BLaER1 (cell line): ENCODE data around the gene DNAJB8.
A peak's percentile ranks its signal among the peaks of the same experiment; 100 is the strongest.

Source experiments
- H3K27ac ChIP-seq: shearing (Covaris generic); formaldehyde crosslinking; 2 replicates; pipeline ENCODE4 v1.8.1; 2022
- H3K27me3 ChIP-seq: shearing (Covaris generic); formaldehyde crosslinking; 2 replicates; pipeline ENCODE4 v1.8.1; 2022
- H3K36me3 ChIP-seq: shearing (Covaris generic); formaldehyde crosslinking; 2 replicates; pipeline ENCODE4 v1.8.1; 2022
- H3K4me1 ChIP-seq: shearing (Covaris generic); formaldehyde crosslinking; 2 replicates; pipeline ENCODE4 v1.8.1; 2022
- H3K4me2 ChIP-seq: shearing (Covaris generic); formaldehyde crosslinking; 2 replicates; pipeline ENCODE4 v1.8.1; 2022
- H3K4me3 ChIP-seq: shearing (Covaris generic); formaldehyde crosslinking; 2 replicates; pipeline ENCODE4 v1.8.1; 2022
- H3K9ac ChIP-seq: shearing (Covaris generic); formaldehyde crosslinking; 2 replicates; pipeline ENCODE4 v1.8.1; 2022
- H3K9me3 ChIP-seq: shearing (Covaris generic); formaldehyde crosslinking; 2 replicates; pipeline ENCODE4 v1.8.1; 2022
- H4K20me1 ChIP-seq: shearing (Covaris generic); formaldehyde crosslinking; 2 replicates; pipeline ENCODE4 v1.8.1; 2022
- Cebpa-rat ChIP-seq: shearing (Covaris generic); IDR thresholded peaks from 2 replicates; pipeline ENCODE4 v1.8.1; 2022

DNAJB8 gene

DNA sequence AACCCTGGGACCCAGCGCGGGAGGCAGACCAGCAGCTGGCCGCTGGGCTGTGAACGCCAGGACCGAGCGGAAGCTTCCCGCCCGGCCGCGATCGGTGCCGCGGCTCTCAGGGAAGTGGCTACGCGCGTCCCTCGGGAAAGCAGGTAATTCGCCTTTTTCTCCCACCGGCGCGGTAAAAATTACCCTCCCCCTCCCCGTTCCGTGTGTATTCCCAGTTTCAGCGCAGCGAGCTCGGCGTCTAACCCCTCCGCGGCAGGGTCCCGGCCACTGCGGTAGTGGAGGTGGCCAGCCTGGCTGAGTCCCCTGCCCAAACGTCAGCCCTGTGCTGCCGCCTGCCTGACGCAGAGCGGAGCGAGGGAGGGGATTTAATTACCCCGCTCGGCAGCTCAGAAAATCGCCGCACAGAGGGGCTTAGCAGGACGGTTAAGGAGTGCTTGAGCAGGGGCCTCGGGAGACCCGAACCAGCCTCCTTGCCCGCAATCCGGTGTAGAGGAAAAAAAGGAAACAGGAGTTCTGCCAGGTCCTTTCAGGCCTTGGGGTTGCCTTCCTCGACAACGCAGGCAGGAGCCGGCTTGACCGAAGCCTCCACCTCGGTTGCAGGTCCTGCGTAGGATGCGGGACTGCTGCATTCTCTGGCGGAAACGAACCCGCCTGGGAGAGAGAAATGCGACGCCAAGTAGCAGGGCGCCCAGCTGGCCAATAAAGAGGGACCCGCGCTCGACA, 23.4 kb upstream of the DNAJB8 start:
- no peaks in the 10 kb centered on the region for H3K36me3 ChIP-seq
- H3K4me1 ChIP-seq, result peaks cover 45% of the 10 kb centered on the region
- no peak for TF ChIP-seq Cebpa-rat
- H3K9me3 ChIP-seq, result no peaks in the 10 kb centered on the region
- H3K4me3 ChIP-seq, result peak overlapping the region; percentile 58
- H4K20me1 ChIP-seq, result peaks cover 99% of the 10 kb centered on the region
- peaks cover 100% of the 10 kb centered on the region for H3K27me3 ChIP-seq
- peak overlapping the region; percentile 71 for H3K4me2 ChIP-seq
- no peak overlapping the region for H3K27ac ChIP-seq
- no peak overlapping the region for H3K9ac ChIP-seq

DNA sequence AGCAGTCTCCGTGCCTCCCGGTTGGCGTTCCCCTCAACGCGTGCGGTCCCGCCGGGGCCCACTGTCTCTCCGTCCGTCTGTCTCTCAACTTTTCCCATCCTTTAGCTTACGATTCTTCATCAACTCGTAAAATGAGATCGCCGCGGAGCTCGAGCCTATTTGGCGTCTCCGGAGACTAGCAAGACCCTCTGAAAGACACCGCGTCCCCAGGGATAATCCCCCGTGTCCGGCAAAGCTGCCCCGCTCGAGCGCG, 22.9 kb upstream of the DNAJB8 start:
- H3K4me1 ChIP-seq, result peaks cover 50% of the 10 kb centered on the region
- H3K9me3 ChIP-seq, result no peaks in the 10 kb centered on the region
- no peaks in the 10 kb centered on the region for H3K36me3 ChIP-seq
- no peak overlapping the region for H3K9ac ChIP-seq
- TF ChIP-seq Cebpa-rat, result no peak
- H3K4me3 ChIP-seq, result peak overlapping the region; percentile 58
- H4K20me1 ChIP-seq, result peaks cover 100% of the 10 kb centered on the region
- peak overlapping the region; percentile 71 for H3K4me2 ChIP-seq
- H3K27ac ChIP-seq, result no peak overlapping the region
- H3K27me3 ChIP-seq, result peaks cover 100% of the 10 kb centered on the region

DNA sequence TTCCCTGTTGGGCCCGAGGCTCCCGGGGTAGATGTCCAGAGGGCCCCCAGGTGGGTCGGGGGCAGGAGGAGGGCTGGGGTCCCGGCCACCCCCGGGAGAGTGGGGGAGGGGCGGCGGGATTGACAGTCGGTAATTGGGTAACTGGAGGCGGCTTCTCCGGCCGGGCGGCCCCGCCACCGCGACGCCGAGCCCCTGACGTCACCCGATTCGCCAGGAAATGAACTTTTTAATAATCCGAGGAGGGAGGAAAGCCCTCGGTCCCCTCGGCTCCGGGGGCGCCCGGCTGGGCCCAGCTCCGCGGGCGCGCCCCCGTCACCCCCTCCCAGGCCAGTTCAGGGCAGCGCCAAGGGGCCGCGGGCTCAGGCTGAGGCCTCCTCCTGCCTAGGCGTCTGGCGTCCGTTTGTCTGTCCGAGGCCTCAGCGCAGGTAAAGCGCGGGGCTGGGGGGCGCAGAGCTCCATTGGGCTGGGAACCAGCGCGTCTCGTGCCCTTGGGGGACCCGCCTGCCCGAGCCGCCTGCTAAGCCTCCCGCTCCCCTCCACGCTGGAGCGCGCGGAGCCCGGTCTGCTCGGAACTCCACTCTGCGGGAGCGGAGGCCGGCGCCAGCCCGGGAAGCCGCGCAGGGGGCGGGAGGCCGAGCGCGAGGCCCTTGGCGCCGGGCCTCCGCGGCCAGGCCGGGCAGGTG, 22.4 kb upstream of the DNAJB8 start:
- Histone ChIP-seq H3K4me2 (peak overlapping the region; percentile 71), H3K36me3 (no peaks in the 10 kb centered on the region), H3K4me3 (peak overlapping the region; percentile 58), H3K9me3 (no peaks in the 10 kb centered on the region), H3K27ac (no peak overlapping the region), H3K27me3 (peaks cover 100% of the 10 kb centered on the region), H4K20me1 (peaks cover 100% of the 10 kb centered on the region), H3K9ac (no peak overlapping the region), H3K4me1 (peaks cover 53% of the 10 kb centered on the region)
- TF ChIP-seq Cebpa-rat, result no peak

DNA sequence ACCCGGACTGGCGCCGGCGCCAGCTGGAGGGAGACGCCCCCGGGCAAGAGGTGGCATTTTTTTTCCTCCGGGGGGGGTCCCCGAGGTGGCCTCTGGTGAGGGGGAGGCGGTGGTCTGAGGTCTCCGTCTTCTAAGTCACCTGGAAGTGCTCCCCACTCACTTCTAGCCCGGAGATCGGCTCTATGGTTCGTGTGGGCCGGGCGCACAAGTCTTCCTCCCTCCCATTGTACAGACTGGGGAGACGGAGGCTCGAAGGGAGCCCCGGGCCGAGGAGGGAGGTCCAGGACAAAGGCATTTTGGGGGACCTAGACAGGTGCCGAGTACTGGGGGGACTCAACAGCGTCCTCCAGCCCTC, 21.9 kb upstream of the DNAJB8 start:
- H3K27ac ChIP-seq, result no peak overlapping the region
- peaks cover 100% of the 10 kb centered on the region for H4K20me1 ChIP-seq
- no peak overlapping the region for H3K9ac ChIP-seq
- peak overlapping the region; percentile 71 for H3K4me2 ChIP-seq
- TF ChIP-seq Cebpa-rat, result no peak
- H3K4me1 ChIP-seq, result peaks cover 58% of the 10 kb centered on the region
- H3K36me3 ChIP-seq, result no peaks in the 10 kb centered on the region
- peak overlapping the region; percentile 58 for H3K4me3 ChIP-seq
- H3K27me3 ChIP-seq, result peaks cover 100% of the 10 kb centered on the region
- H3K9me3 ChIP-seq, result no peaks in the 10 kb centered on the region

DNA sequence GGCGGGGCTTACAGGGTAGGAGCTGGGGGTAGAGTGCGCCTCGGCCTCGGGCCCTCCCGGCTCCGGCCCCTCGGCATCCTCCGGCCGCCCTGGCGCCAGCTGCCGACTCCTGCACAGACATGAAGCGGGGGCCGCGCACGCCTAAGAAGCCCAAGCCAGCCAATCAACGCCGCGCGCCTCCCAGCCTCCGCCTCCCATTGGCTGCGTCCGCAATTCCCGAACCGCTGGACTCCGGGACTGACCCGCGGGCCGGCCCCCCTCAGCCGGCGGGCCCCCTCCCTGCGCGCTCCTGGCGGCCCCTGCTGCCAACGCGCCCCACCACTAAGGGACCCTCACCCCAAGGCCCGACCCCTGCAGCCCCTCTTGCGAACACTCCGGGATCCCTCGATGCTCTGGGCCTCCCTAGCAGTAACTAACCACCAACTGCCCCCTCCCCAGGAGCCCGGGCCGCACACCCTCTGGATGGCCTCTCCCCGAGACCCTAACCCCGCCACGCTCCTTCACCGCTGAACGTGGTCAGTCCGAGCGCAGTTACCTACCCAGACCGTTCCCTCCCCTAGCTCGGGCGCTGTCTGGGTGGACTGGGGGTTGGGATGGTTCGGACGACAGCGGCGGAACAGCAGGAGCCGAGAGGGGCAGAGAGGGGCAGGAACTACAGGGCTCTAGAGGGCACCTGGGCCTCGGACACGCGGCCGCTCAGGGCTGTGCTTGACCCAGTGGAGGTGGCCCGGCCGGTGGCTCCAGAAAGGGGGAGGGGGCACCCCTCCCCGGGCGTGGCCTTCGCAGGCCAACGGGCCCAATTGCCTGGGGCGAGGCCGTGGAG, 21.3 kb upstream of the DNAJB8 start:
- no peak overlapping the region for H3K27ac ChIP-seq
- no peak for TF ChIP-seq Cebpa-rat
- H3K36me3 ChIP-seq, result no peaks in the 10 kb centered on the region

DNA sequence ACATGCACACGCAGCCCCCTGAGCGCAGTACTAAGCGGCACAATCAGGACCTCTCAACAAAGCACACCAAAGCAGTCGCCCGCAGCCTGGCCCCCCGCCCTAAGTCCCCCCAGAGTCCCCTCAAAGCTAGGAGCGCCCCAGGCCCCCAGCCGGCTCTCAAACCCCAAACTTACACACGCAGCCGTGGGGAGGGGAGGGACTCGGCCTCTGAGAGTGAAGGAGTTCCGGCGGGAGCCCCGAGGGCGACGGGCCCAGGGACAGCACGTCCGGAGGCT, 20.8 kb upstream of the DNAJB8 start:
- peak overlapping the region; percentile 66 for H3K4me2 ChIP-seq
- H3K9me3 ChIP-seq, result no peaks in the 10 kb centered on the region
- peak overlapping the region; percentile 49 for H3K4me3 ChIP-seq
- TF ChIP-seq Cebpa-rat, result no peak
- H4K20me1 ChIP-seq, result peaks cover 98% of the 10 kb centered on the region
- H3K27me3 ChIP-seq, result peaks cover 100% of the 10 kb centered on the region
- no peak overlapping the region for H3K9ac ChIP-seq
- H3K36me3 ChIP-seq, result no peaks in the 10 kb centered on the region
- H3K4me1 ChIP-seq, result peaks cover 65% of the 10 kb centered on the region
- no peak overlapping the region for H3K27ac ChIP-seq

More for the DNA sequence above, 21.3 kb upstream of the DNAJB8 start:
- Histone ChIP-seq H3K4me1 (peaks cover 64% of the 10 kb centered on the region), H3K4me2 (peak overlapping the region; percentile 71), H3K4me3 (peak overlapping the region; percentile 49; the same call in 1 of the 2 replicates), H3K27me3 (peaks cover 100% of the 10 kb centered on the region), H3K9me3 (no peaks in the 10 kb centered on the region), H4K20me1 (peaks cover 99% of the 10 kb centered on the region), H3K9ac (no peak overlapping the region)

DNA sequence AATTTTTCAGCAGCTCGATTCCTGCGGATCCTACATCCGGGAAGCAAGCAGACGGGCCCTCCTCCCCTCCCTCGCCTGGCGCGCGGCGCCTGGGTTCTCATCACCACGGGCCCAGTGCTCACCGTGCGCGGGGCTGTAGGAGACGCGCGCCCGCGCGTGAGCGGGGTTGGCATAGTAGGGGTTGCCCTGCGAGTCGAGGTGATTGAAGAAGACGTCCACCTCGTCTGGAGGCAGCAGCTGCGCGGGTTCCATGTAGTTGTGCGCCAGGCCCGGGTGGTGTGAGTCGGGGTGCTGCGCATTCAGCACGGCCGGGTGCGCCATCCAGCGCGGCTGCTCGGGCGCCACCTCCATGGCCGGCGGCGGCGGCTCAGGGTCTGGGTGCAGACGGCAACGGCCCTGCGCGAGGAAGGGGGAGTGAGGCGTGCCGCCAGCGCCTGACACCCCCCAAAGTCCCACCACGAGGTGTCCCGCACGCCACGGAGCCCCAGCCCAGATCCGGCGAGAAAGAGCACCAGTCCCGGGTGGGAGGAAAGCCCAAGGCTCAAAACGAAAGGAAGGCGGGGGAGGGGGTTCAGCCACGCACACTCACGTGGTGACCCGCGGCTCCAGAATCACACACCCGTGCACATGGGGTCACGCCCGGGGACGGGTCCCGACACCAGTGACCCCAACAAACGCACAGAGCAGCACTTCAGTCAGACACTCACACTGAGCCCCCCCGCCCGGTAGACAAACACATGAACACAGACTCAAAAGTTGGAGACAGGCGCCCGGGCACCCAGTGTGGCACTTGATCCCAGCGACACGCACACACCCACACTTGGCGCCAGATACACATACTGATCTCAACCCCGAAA, 20.2 kb upstream of the DNAJB8 start:
- Histone ChIP-seq H3K4me3 (peak overlapping the region; percentile 49), H3K36me3 (no peaks in the 10 kb centered on the region), H4K20me1 (peaks cover 97% of the 10 kb centered on the region), H3K4me1 (peaks cover 67% of the 10 kb centered on the region), H3K27ac (no peak overlapping the region), H3K9ac (no peak overlapping the region), H3K4me2 (peak overlapping the region; percentile 66), H3K27me3 (peaks cover 100% of the 10 kb centered on the region), H3K9me3 (no peaks in the 10 kb centered on the region)
- TF ChIP-seq Cebpa-rat, result no peak

DNA sequence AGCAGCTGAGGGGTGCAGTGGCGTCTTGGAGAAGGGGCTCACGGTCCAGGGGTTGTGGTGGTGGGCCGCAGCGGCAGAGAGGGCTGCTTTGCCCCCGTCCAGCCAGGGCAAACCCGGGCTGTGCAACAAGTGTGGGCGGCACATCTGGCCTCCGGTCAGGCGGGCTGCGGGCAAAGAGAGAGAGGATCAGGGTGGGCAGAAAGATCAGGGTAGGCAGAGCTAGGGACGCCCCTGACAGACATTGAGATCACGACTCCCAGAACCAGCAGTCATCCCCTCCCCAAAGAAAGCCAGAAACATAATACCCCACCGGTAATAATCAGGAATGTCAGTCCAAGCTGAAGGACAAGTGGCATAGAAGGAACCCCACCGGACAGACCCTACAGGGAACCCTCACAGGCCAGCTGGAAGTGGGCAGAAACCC, 19.5 kb upstream of the DNAJB8 start:
- Histone ChIP-seq H3K27ac (no peak overlapping the region), H3K27me3 (peaks cover 100% of the 10 kb centered on the region), H4K20me1 (peaks cover 90% of the 10 kb centered on the region), H3K4me1 (peaks cover 74% of the 10 kb centered on the region), H3K36me3 (no peaks in the 10 kb centered on the region), H3K9me3 (no peaks in the 10 kb centered on the region), H3K4me2 (no peak overlapping the region), H3K9ac (no peak overlapping the region), H3K4me3 (0 out of 2 replicates have a peak overlapping the region, but pooled peaks have one; percentile 49)
- no peak for TF ChIP-seq Cebpa-rat
